HG02610 (cell line): ENCODE data around the gene TANGO2.

Source experiments
- ATAC-seq: cut with Tn5 transposase; IDR thresholded peaks from one replicate; pipeline ENCODE4 v1.9.1; 2021; ENCODE audit warnings: mild to moderate bottlenecking, moderate library complexity; ENCODE audit not compliant: unreplicated experiment

The TANGO2 gene

DNA sequence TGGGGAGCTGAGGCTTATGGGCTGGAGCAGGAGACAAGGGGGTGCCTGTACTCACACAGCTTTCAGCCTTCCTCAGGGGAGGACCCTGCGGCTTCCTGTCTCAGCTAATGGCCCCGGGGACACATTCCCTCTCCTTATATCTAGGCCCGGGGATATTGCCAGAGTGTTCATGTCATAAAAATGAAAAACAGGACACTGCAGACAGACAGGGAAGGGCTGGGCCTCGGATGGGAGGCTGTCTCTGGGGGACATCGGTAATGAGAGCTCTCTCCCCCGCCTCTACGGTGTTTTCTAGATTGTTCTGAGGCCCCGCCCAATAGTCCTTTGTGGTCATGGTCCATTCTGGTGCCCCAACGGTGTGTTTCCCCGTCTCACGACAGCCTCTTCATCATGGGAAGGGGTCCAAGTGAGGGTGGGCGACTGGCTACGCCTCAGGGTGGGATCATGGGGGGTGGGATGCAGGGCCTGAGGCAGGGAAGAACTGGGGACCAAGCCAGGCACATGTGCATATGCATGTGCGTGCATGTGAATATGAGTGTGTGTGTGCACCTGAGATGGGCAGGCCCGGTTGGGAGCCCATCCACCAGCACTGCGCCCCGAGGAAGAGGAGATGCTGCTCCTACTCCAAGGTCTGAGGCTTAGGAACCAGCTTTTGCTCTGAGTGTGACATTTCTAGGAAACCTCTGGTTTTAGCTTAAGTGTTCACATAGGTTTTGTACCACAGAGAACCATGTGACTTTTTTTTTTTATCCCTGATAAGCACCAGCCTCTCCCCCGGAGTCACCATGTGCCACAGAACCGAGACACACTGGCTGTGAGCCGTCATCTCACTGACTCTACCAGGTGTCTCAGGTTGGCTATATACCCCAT lies 9.6 kb upstream of the TANGO2 start:
- ATAC-seq = no peak

GRCh38 chr22:20011993-20012740 lies 8.7 kb upstream of the TANGO2 start:
- ATAC-seq = no peak

GRCh38 chr22:20012741-20013331 lies 8.1 kb upstream of the TANGO2 start:
- no peak for ATAC-seq

DNA sequence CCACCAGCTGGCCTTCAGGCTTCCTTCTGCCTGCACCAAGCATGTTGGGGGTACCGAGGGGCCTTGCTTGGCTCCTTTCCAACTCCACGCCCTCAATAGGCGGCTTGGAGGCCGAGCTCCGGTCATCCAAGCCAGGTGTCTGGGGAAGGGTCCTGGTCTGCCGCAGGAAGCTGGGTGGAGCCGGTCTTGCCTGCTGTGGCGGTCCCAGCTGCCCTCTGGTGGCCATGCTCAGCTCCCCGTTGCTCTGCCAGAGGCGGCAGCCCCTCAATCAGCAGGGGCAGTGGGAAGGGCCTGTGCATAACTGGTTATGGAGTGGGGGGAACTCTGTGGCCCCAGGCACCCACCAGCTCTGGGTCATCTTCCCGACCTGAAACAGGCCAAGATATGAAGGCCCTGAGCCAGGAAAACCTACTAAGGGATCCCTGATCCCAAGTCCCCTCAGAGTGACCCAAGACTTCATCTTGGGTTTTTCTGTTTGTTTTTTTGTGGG lies 7.5 kb upstream of the TANGO2 start:
- ATAC-seq = no peak

GRCh38 chr22:20014526-20015186 lies 6.3 kb upstream of the TANGO2 start:
- no peak for ATAC-seq

GRCh38 chr22:20015187-20015625 lies 5.7 kb upstream of the TANGO2 start:
- ATAC-seq = no peak

GRCh38 chr22:20015971-20016733 lies 4.8 kb upstream of the TANGO2 start:
- ATAC-seq = no peak

GRCh38 chr22:20016734-20017621 lies 3.9 kb upstream of the TANGO2 start, which contains the start of gene ARVCF:
Gene ARVCF, minus strand, starts transcription at chr22:20016823. Its CDS starts 26,029 bp downstream, at chr22:19990794.
- peak; percentile 54 for ATAC-seq

DNA sequence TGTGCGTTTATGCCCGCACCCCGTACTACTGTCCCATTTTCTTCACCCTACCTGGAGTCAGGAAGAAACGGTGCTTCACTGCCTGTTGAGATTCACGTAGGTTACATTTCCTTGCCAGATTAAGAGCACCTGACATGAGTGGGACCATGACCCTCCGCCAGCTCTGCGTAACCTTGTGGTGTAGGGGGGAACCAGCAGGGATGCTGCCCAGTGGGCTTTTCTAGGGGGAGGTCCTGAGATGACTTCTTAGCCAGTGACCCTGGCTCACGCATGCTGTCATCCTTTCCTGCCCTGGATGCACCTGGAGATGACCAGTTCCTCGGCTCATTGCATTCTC lies 3.3 kb upstream of the TANGO2 start:
- no peak for ATAC-seq

DNA sequence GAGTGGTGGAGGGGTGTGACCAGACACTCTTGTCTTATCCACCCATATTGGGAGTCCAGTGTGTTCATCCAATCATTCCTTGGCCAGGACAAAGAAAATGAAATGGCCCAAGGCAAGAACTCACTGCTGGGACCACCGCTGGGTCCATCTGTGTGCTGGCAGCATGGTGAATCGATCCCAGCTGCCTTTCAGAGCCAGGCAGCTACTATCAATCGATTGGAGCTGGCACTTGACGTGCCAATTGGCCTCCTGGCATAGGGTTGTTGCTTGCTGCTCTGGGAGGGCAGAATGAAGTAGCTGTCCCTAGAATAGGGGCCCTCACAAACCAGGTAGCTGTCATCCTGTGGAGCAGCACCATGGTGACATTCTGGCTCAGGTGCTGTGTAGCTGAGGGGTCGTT lies 2.9 kb upstream of the TANGO2 start:
- ATAC-seq = no peak

GRCh38 chr22:20019661-20020532 lies 1.0 kb upstream of the TANGO2 start:
- no peak for ATAC-seq

DNA sequence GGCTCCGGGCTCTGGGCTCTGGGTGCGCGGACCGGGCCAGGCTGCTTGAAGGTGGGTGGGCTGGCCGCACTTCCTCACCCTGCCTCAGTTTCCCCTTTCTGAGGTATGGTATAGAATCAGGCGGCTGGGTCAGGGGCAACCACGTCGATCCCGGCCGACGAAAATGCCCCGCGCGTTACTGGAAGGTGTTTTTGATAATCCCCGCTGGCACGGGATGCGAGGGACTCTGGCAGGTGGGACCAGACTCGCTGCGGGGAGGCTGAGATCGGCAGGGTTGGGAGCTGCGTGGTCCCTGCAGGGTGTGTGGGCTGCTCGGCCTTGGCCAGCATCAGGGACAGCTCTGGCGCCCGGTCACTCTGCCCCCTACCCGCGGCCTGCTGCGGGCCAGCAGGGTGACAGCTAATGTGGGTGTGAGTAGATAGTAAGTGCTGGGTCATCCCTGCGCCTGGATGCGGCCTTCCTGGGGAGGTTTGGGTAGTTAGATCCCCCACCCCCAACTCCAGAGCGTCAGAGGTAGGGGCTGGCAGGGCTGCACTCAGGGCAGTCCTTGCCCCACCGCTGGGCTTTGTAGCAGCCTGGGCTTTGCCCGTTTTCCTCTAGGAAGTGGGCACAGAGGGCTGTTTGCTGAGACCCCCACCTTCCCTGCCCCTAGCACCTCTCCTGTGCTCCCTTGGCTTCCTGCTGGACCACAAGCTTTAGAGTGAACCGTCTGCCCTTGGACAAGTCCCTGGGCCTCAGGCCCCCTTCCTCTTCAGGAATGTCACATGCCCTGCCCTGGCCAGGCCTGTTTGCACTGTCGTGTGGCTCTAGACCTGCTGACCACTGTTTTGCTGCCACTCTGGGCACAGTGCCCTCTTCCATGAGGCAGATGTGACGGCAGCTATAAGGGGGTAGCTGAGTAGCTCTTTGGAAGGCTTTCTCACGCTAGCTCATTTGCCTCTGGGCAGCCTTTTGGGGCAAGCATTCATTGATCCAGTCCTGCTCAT lies 579 bp downstream of the TANGO2 start:
- ATAC-seq = no peak

- no peak for ATAC-seq
These were observed 1.5 kb downstream of the TANGO2 start for GRCh38 chr22:20022231-20022977.

GRCh38 chr22:20022978-20023613 lies 2.2 kb downstream of the TANGO2 start:
- ATAC-seq = no peak

DNA sequence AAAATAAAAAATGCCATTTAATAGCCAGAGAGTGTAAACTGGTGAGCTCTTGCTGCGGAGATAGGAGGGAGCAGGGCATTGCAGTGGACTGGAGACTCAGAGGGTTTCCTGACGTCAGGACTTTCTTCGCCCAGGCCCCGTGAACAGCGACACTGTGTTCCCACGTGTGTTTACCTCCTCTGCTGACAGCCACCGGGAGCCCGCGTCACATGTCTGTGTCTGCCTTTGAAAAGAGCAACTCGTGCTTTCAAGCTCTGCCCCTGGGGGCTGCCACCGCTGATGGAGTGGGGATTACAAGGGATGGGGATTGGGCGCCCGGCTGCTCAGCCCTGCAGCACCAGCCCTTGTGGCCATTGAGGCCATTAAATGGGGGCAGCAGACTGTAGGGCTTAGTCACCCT lies 3.3 kb downstream of the TANGO2 start:
- no peak for ATAC-seq
